Astrocyte of the cerebellum (primary cell): ENCODE results near the gene CLPSL1.

Source experiments
- DNase-seq: peaks from one replicate; pipeline ENCODE4 v3.0.0-alpha.2; 2011; ENCODE audit warnings: low read depth
- H3K4me3 ChIP-seq: 2 replicates; pipeline ENCODE4 v1.5.1; 2011; ENCODE audit warnings: mild to moderate bottlenecking, low read depth, low read length, moderate library complexity
- CTCF ChIP-seq: IDR thresholded peaks from 2 replicates; pipeline ENCODE4 v1.5.1; 2012; ENCODE audit warnings: low read length, low read depth, moderate library complexity, mild to moderate bottlenecking; ENCODE audit errors: missing control alignments
- in situ Hi-C: cut with HindIII; loops from 2 replicates; pipeline ENCODE4 v1.10.0; 2017; ENCODE audit warnings: low sequenced_read_pairs

The CLPSL1 gene

GRCh38 chr6:35757456-35758123, 23.2 kb upstream of the CLPSL1 start:
- DNase-seq: peak; percentile 11
- peak; percentile 57 for TF ChIP-seq CTCF
- no peak overlapping the region for H3K4me3 ChIP-seq
- in situ Hi-C loops: no loop called here

GRCh38 chr6:35759426-35759825, 21.4 kb upstream of the CLPSL1 start:
- DNase-seq: no peak
- in situ Hi-C loops: no loop called here
- no peak overlapping the region for H3K4me3 ChIP-seq
- TF ChIP-seq CTCF: no peak

GRCh38 chr6:35765739-35766138, 15.1 kb upstream of the CLPSL1 start:
- TF ChIP-seq CTCF: no peak
- in situ Hi-C loops: no loop called here
- DNase-seq: no peak
- H3K4me3 ChIP-seq: no peak overlapping the region

- in situ Hi-C loops: no loop called here
- TF ChIP-seq CTCF: no peak
- no peak overlapping the region for H3K4me3 ChIP-seq
- no peak for DNase-seq
Measured at GRCh38 chr6:35769211-35769610, 11.6 kb upstream of the CLPSL1 start.

- no peak for DNase-seq
- no peak for TF ChIP-seq CTCF
- H3K4me3 ChIP-seq: no peak overlapping the region
- in situ Hi-C loops: no loop called here
Measured at GRCh38 chr6:35771343-35771627, 9.5 kb upstream of the CLPSL1 start.

GRCh38 chr6:35774116-35774794, 6.6 kb upstream of the CLPSL1 start:
- no peak for TF ChIP-seq CTCF
- DNase-seq: no peak
- in situ Hi-C loops: no loop called here

GRCh38 chr6:35775031-35775430, 5.8 kb upstream of the CLPSL1 start:
- H3K4me3 ChIP-seq: no peak overlapping the region
- TF ChIP-seq CTCF: no peak
- in situ Hi-C loops: no loop called here
- peak; percentile 4 for DNase-seq

More at GRCh38 chr6:35774116-35774794, 6.6 kb upstream of the CLPSL1 start:
- H3K4me3 ChIP-seq: no peak overlapping the region
